ENCODE results near the gene OR8D1. TPM values are rescaled to one million over a fixed set of nuclear protein-coding genes. Genes with fewer than 3 reads are reported as not detected.
"Not testable (repeated sequence)": the region's sequence is repeated elsewhere in the genome, so short reads cannot be mapped to it uniquely, and the experiment has no call there.

The OR8D1 gene
- total and polyA plus RNA-seq, 4 donors, result not detected

DNA sequence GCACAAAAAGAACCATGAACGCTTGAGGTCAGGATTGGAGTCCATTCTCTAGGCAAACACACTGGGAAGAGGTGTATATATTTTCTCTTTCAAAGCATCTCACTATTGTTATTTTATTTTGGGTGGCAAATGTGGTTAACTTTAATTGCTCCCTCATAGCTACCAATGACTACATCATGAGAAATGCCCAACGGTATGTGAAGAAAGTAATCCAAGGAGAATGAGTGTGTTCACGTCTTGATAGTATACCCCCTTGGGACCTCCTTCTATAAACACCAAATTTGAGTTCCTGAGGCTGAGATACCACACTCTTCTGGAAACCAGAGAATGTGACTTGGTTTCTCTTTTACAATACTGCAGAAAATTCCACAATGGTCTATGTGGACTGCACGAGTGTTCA, 15.8 kb downstream of the OR8D1 start:
- 83% methylated on average over 1 of the region's 4 CpGs for WGBS (ENCODE audit: insufficient coverage)
- H3K27me3 ChIP-seq (ENCODE audit: control insufficient read depth, insufficient read depth, low read length), result no peaks in the 10 kb centered on the region
- H3K4me1 ChIP-seq (ENCODE audit: control insufficient read depth, insufficient read depth, low read length), result no peaks in the 10 kb centered on the region
- DNase-seq (ENCODE audit: low read depth in 4 of 6, low spot score in 6 of 6), result no peak
- H3K36me3 ChIP-seq (ENCODE audit: control insufficient read depth, insufficient read depth, low read length), result no peaks in the 10 kb centered on the region
- H3K4me3 ChIP-seq (ENCODE audit: low read depth, low read length), result no peak overlapping the region
- H3K9me3 ChIP-seq (ENCODE audit: control insufficient read depth, insufficient read depth, low read length), result no peaks in the 10 kb centered on the region
- no peak overlapping the region for H3K27ac ChIP-seq (ENCODE audit: low read depth, low read length)

DNA sequence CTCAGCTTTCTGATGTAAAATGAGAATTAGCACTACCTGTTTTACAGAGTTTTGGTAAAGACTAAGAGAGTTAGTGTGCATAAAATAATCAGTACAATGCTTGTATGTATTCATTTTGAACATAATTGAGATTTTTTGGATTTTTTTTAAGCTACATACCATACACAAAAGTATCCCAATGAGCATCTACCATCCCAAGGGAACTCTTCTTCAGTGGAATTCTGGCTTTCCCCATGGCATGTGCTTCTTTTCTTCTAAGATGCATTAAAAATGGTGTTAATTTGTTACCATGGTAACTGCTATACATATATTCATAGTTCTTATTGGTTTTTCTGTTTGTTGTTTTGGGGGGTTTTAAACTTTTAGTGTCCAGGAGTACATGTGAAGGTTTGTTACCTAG, 17.7 kb downstream of the OR8D1 start:
- no peak overlapping the region for H3K4me3 ChIP-seq (ENCODE audit: low read depth, low read length)
- no peaks in the 10 kb centered on the region for H3K27me3 ChIP-seq (ENCODE audit: control insufficient read depth, insufficient read depth, low read length)
- no peaks in the 10 kb centered on the region for H3K36me3 ChIP-seq (ENCODE audit: control insufficient read depth, insufficient read depth, low read length)
- H3K27ac ChIP-seq (ENCODE audit: low read depth, low read length), result no peak overlapping the region
- no peaks in the 10 kb centered on the region for H3K9me3 ChIP-seq (ENCODE audit: control insufficient read depth, insufficient read depth, low read length)
- DNase-seq (ENCODE audit: low read depth in 4 of 6, low spot score in 6 of 6), result no peak
- H3K4me1 ChIP-seq (ENCODE audit: control insufficient read depth, insufficient read depth, low read length), result no peaks in the 10 kb centered on the region

GRCh38 chr11:124294687-124295086, 19.1 kb downstream of the OR8D1 start:
- no peaks in the 10 kb centered on the region for H3K36me3 ChIP-seq (ENCODE audit: control insufficient read depth, insufficient read depth, low read length)
- H3K27me3 ChIP-seq (ENCODE audit: control insufficient read depth, insufficient read depth, low read length), result no peaks in the 10 kb centered on the region
- DNase-seq (ENCODE audit: low read depth in 4 of 6, low spot score in 6 of 6), result no peak
- no peaks in the 10 kb centered on the region for H3K4me1 ChIP-seq (ENCODE audit: control insufficient read depth, insufficient read depth, low read length)
- peaks cover 2% of the 10 kb centered on the region for H3K9me3 ChIP-seq (ENCODE audit: control insufficient read depth, insufficient read depth, low read length)
- no peak overlapping the region for H3K4me3 ChIP-seq (ENCODE audit: low read depth, low read length)
- WGBS (ENCODE audit: insufficient coverage), result no CpG with 5 or more reads among the region's 1 CpG
- no peak overlapping the region for H3K27ac ChIP-seq (ENCODE audit: low read depth, low read length)

DNA sequence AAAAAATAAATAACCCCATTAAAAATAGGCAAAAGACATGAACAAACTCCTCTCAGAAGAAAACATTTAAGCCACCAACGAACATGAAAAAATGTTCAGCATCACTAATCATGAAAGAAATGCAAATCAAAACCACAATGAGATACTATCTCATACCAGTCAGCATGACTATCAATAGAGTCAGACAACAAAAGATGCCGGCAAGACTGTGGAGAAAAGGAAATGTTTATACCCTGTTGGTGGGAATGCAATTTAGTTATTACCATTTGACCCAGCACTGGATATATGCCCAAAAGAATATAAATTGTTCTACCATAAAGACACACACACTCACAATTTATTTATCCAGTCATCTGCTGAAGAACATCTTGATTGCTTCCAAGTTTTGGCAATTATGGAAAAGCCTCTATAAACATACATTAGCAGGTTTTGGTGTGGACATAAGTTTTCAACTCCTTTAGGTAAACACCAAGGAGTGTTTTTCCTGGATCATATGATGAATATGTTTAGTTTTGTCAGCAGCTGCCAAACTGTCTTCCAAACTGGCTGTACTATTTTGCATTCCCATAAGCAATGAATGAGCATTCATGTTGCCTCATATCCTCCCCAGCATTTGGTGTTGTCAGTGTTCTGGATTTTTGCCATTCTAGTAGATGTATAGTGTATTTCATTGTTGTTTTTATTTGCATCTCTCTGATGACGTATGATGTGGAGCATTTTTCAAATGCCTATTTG, 28.0 kb downstream of the OR8D1 start:
- no CpG with 5 or more reads among the region's 3 CpGs for WGBS (ENCODE audit: insufficient coverage)
- DNase-seq (ENCODE audit: low read depth in 4 of 6, low spot score in 6 of 6), result peak in 1 of 6 donors; percentile 79

DNA sequence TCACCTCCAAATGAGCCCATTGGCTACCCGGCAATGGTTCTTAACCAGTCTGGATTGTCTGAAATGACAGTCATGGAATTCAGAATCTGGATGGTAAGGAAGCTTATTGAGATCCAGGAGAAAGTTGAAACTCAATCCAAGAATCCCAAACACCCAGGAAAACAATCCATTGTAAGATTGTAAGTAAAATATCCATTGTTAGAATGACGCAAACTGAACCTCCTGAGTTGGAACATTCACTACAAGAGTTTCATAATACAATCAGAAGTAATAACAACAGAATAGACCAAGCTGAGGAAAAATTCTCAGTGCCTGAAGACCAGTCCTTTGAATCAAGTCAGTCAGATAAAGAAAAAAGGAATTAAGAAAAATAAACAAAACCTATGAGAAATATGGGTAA, 35.5 kb downstream of the OR8D1 start:
- H3K27me3 ChIP-seq (ENCODE audit: control insufficient read depth, insufficient read depth, low read length), result no peaks in the 10 kb centered on the region
- H3K27ac ChIP-seq (ENCODE audit: low read depth, low read length), result no peak overlapping the region
- DNase-seq (ENCODE audit: low read depth in 4 of 6, low spot score in 6 of 6), result no peak
- no peaks in the 10 kb centered on the region for H3K9me3 ChIP-seq (ENCODE audit: control insufficient read depth, insufficient read depth, low read length)
- H3K4me1 ChIP-seq (ENCODE audit: control insufficient read depth, insufficient read depth, low read length), result no peaks in the 10 kb centered on the region
- no peak overlapping the region for H3K4me3 ChIP-seq (ENCODE audit: low read depth, low read length)
- WGBS (ENCODE audit: insufficient coverage), result no CpG with 5 or more reads among the region's 2 CpGs
- H3K36me3 ChIP-seq (ENCODE audit: control insufficient read depth, insufficient read depth, low read length), result no peaks in the 10 kb centered on the region

More for the DNA sequence above, 28.0 kb downstream of the OR8D1 start:
- Histone ChIP-seq H3K9me3 (ENCODE audit: control insufficient read depth, insufficient read depth, low read length) (peaks cover 1% of the 10 kb centered on the region), H3K4me1 (ENCODE audit: control insufficient read depth, insufficient read depth, low read length) (no peaks in the 10 kb centered on the region), H3K27me3 (ENCODE audit: control insufficient read depth, insufficient read depth, low read length) (no peaks in the 10 kb centered on the region), H3K4me3 (ENCODE audit: low read depth, low read length) (no peak overlapping the region), H3K36me3 (ENCODE audit: control insufficient read depth, insufficient read depth, low read length) (no peaks in the 10 kb centered on the region), H3K27ac (ENCODE audit: low read depth, low read length) (no peak overlapping the region)

- no peak overlapping the region for H3K4me3 ChIP-seq (ENCODE audit: low read depth, low read length)
- no peaks in the 10 kb centered on the region for H3K4me1 ChIP-seq (ENCODE audit: control insufficient read depth, insufficient read depth, low read length)
- no peak overlapping the region for H3K27ac ChIP-seq (ENCODE audit: low read depth, low read length)
- no peaks in the 10 kb centered on the region for H3K9me3 ChIP-seq (ENCODE audit: control insufficient read depth, insufficient read depth, low read length)
- 80% methylated on average over 3 of the region's 3 CpGs for WGBS (ENCODE audit: insufficient coverage)
- no peak for DNase-seq (ENCODE audit: low read depth in 4 of 6, low spot score in 6 of 6)
- H3K36me3 ChIP-seq (ENCODE audit: control insufficient read depth, insufficient read depth, low read length), result no peaks in the 10 kb centered on the region
- no peaks in the 10 kb centered on the region for H3K27me3 ChIP-seq (ENCODE audit: control insufficient read depth, insufficient read depth, low read length)
These were observed 35.9 kb downstream of the OR8D1 start for GRCh38 chr11:124277804-124278203.

DNA sequence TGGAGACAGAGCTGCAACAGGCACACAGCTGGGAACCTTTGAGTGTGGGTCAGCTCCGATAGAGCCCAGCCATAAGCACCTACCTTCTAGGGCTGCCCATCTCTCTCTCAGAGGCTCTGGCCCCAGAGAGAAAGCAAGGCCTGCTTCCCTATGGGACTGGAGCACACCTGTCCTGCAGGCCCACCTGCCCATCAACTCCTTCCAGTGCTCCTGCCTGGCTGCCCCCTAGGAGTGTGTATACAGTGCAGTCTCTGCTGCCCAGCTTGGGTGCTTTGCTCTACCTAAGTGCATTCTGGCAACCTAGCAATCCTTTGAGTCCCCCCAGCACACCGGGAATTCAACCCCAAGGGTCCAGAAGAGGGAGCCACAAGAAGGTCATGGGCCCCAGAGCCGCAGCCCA, 36.5 kb downstream of the OR8D1 start:
- Histone ChIP-seq H3K36me3 (ENCODE audit: control insufficient read depth, insufficient read depth, low read length) (no peaks in the 10 kb centered on the region), H3K4me1 (ENCODE audit: control insufficient read depth, insufficient read depth, low read length) (no peaks in the 10 kb centered on the region), H3K27ac (ENCODE audit: low read depth, low read length) (no peak overlapping the region), H3K27me3 (ENCODE audit: control insufficient read depth, insufficient read depth, low read length) (no peaks in the 10 kb centered on the region), H3K4me3 (ENCODE audit: low read depth, low read length) (no peak overlapping the region), H3K9me3 (ENCODE audit: control insufficient read depth, insufficient read depth, low read length) (no peaks in the 10 kb centered on the region)
- no peak for DNase-seq (ENCODE audit: low read depth in 4 of 6, low spot score in 6 of 6)
- 92% methylated on average over 3 of the region's 3 CpGs for WGBS (ENCODE audit: insufficient coverage)

DNA sequence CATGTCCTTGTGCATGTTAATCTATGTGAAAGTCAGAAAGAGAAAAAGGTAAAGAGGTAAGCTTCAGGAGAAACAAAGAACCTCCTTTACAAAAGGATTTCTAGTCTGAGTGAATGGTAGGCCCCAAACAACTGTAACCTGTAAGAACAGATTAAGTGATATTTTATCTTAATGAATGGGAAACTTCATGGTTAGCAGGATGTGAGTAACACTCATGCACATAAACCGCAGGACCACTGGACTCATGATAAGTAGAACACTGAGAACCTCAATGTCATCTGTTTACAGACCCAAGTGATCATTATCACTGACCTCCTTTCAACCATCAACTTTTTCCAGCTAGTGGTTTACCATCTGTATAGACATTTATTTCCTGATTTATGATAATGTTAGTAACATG, 37.7 kb downstream of the OR8D1 start:
- Histone ChIP-seq H3K9me3 (ENCODE audit: control insufficient read depth, insufficient read depth, low read length) (no peaks in the 10 kb centered on the region), H3K4me3 (ENCODE audit: low read depth, low read length) (no peak overlapping the region), H3K27ac (ENCODE audit: low read depth, low read length) (no peak overlapping the region), H3K27me3 (ENCODE audit: control insufficient read depth, insufficient read depth, low read length) (no peaks in the 10 kb centered on the region), H3K36me3 (ENCODE audit: control insufficient read depth, insufficient read depth, low read length) (no peaks in the 10 kb centered on the region), H3K4me1 (ENCODE audit: control insufficient read depth, insufficient read depth, low read length) (no peaks in the 10 kb centered on the region)
- DNase-seq (ENCODE audit: low read depth in 4 of 6, low spot score in 6 of 6), result no peak
- no CpG with 5 or more reads among the region's 1 CpG for WGBS (ENCODE audit: insufficient coverage)

DNA sequence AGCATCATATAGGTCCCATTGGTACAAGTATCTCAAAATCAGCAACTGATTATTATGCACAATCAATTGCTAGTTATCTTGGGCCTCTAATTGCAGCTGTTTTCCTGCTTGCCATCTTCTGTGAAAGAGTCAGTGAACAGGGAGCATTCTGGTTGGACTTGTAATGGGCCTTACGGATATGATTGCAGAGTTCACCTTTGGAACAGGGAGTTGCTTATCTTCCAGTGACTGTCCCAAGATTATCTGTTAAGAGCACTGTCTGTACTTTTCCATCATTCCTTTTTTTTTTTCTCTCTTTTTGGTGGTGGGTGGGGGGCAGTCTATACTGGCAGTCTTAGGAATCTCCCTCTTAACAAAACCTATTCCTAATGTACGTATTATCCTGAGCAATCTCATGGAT, 39.7 kb downstream of the OR8D1 start:
- DNase-seq (ENCODE audit: low read depth in 4 of 6, low spot score in 6 of 6), result peak in 1 of 6 donors; percentile 14

GRCh38 chr11:124270886-124271285, 42.9 kb downstream of the OR8D1 start:
- not testable (repeated sequence) for H3K36me3 ChIP-seq (ENCODE audit: control insufficient read depth, insufficient read depth, low read length); H3K4me1 ChIP-seq (ENCODE audit: control insufficient read depth, insufficient read depth, low read length); H3K27ac ChIP-seq (ENCODE audit: low read depth, low read length); H3K27me3 ChIP-seq (ENCODE audit: control insufficient read depth, insufficient read depth, low read length); DNase-seq (ENCODE audit: low read depth in 4 of 6, low spot score in 6 of 6); H3K4me3 ChIP-seq (ENCODE audit: low read depth, low read length); H3K9me3 ChIP-seq (ENCODE audit: control insufficient read depth, insufficient read depth, low read length)
- WGBS (ENCODE audit: insufficient coverage), result 83% methylated on average over 1 of the region's 7 CpGs

More for the DNA sequence above, 39.7 kb downstream of the OR8D1 start:
- H3K27me3 ChIP-seq (ENCODE audit: control insufficient read depth, insufficient read depth, low read length), result no peaks in the 10 kb centered on the region
- WGBS (ENCODE audit: insufficient coverage), result no CpG with 5 or more reads among the region's 2 CpGs
- H3K4me3 ChIP-seq (ENCODE audit: low read depth, low read length), result no peak overlapping the region
- no peaks in the 10 kb centered on the region for H3K9me3 ChIP-seq (ENCODE audit: control insufficient read depth, insufficient read depth, low read length)
- no peaks in the 10 kb centered on the region for H3K36me3 ChIP-seq (ENCODE audit: control insufficient read depth, insufficient read depth, low read length)
- no peaks in the 10 kb centered on the region for H3K4me1 ChIP-seq (ENCODE audit: control insufficient read depth, insufficient read depth, low read length)
- no peak overlapping the region for H3K27ac ChIP-seq (ENCODE audit: low read depth, low read length)

All from spinal cord (tissue), 10 donors.